ENCODE data around the gene CLIC4. TPM values are rescaled to one million over a fixed set of nuclear protein-coding genes. Genes with fewer than 3 reads are reported as not detected.

CLIC4 gene
- total and polyA plus RNA-seq, 10 of the 15 experiments (the other 5 are each of a cell fraction or from before 2014, with no cell fraction given): 20.4 to 107 (median 69.6) TPM

DNA sequence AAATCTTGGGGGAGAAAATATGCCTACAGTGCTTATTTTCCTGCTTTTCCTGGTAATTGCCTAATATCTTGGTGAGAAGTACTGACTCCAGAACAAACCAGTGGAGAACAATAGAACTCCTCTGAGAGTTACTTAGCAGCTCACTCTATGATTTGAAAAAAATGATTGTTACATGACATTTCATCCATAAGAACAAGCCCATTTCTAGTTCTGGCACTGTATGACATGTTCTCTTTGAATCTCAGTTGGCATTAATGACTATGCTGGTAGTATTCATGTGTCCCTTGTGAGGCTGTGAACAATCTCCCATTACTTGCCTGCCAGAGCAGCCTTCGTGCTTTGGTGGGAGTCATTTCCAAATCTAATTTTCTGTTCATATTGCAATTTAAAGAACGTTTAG is 58.0 kb downstream of the CLIC4 start:
- Histone ChIP-seq H3K4me2 (ENCODE audit: control insufficient read depth, insufficient read depth) (no peak overlapping the region), H3K79me2 (ENCODE audit: control insufficient read depth, insufficient read depth, low read length) (peaks cover 3% of the 10 kb centered on the region; the same call in 1 of the 2 replicates)
- SMC1A ChIA-PET (ENCODE audit: uncharacterized antibody, unreplicated experiment): interaction anchor here (0.8 kb wide), 1 partner anchor 24 kb away, joined by 3 read pairs; no protein-coding TSS in a partner anchor

DNA sequence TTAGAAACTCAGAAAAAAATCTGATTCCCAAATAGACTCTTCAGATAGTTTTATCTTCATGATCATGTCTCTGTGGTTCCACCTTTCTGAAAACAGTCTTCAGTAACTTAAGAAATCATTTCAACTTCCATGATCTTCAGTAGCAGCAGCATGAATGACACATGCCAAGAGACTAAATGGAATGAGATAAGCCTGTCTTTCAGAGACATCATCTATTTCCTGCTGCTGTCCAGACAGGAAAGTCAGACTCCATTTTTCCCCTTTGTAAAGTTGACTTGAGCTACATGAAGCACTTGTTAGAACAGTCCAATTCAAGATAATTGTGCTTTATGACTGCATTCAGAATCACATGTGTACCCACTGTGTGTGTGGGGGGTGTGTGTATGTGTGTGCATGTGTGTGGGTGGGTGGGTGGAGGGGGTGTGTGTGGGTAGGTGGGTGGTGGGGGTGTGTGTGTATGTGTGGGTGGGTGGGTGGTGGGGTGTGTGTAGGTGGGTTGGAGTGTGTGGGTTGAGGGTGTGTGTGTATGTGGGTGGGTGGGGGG is 58.8 kb downstream of the CLIC4 start:
- Histone ChIP-seq H3K4me2 (ENCODE audit: control insufficient read depth, insufficient read depth) (no peak overlapping the region), H3K9ac (ENCODE audit: control insufficient read depth, insufficient read depth, low read length) (no peak overlapping the region), H3K27me3 (replicated peaks in 1 of 2; ENCODE audit: control insufficient read depth in 2 of 2, insufficient read depth in 2 of 2, low read length in 1 of 2) (no peaks in the 10 kb centered on the region), H3K4me1 (ENCODE audit: control insufficient read depth, insufficient read depth, low read length) (no peaks in the 10 kb centered on the region; the same call in 1 of the 2 replicates), H3K36me3 (ENCODE audit: control insufficient read depth in 2 of 2, insufficient read depth in 2 of 2, low read length in 1 of 2) (no peaks in the 10 kb centered on the region; a peak in 2 of 4 replicates), H2AFZ (ENCODE audit: control insufficient read depth, low read depth, low read length) (no peak overlapping the region), H3K79me2 (ENCODE audit: control insufficient read depth, insufficient read depth, low read length) (peaks cover 3% of the 10 kb centered on the region; the same call in 1 of the 2 replicates), H3K27ac (ENCODE audit: control insufficient read depth, insufficient read depth) (no peak overlapping the region), H3K4me3 (no peak overlapping the region), H4K20me1 (ENCODE audit: control insufficient read depth, insufficient read depth) (no peaks in the 10 kb centered on the region), H3K9me3 (replicated peaks; ENCODE audit: control insufficient read depth, insufficient read depth, low read length) (no peaks in the 10 kb centered on the region; the same call in 1 of the 3 replicates)
- intact Hi-C loops (cut with micrococcal nuclease; ENCODE audit: unreplicated experiment) (no loop called here), in situ Hi-C loops (cut with MboI) (no loop called here)
- ChIA-PET POLR2A (interaction anchor here (0.6 kb wide), 1 partner anchor 37 kb away, joined by 4 read pairs; no protein-coding TSS in a partner anchor), SMC1A (ENCODE audit: uncharacterized antibody, unreplicated experiment) (interaction anchor here (0.8 kb wide), 1 partner anchor 23 kb away, joined by 3 read pairs; no protein-coding TSS in a partner anchor), RAD21 (ENCODE audit: unreplicated experiment) (no interaction called here), CTCF (interaction anchor here (0.9 to 1.6 kb wide), 2 partner anchors 16 to 36 kb away, joined by 3 to 4 read pairs; no protein-coding TSS in a partner anchor)
- TF ChIP-seq EGR1 (IDR thresholded peaks at IDR 0.05; ENCODE audit: borderline replicate concordance in 1 of 2, low read depth in 2 of 2, low read length in 2 of 2): peak in 1 of 2 experiments; percentile 69; a peak in 2 of 3 replicates
- no peak for TF ChIP-seq RCOR1 (conservative IDR thresholded peaks at IDR 0.05; ENCODE audit: low read depth, low read length)
- DNase-seq (ENCODE audit: low read depth, low spot score) (no peak), ATAC-seq (no peak), FAIRE-seq (no peak)
- BruUV-seq (replicated peaks): no TSS peak

More for the DNA sequence above, 58.0 kb downstream of the CLIC4 start:
- no peak overlapping the region for H3K4me3 ChIP-seq
- POLR2A ChIA-PET: no interaction called here
- H4K20me1 ChIP-seq (ENCODE audit: control insufficient read depth, insufficient read depth): no peaks in the 10 kb centered on the region
- in situ Hi-C loops (cut with MboI) (no loop called here), intact Hi-C loops (cut with micrococcal nuclease; ENCODE audit: unreplicated experiment) (no loop called here)
- 19% methylated on average over 2 of the region's 2 CpGs for WGBS (ENCODE audit: insufficient coverage, insufficient replicate concordance, low lambda C conversion rate, missing lambda C conversion rate)
- H3K9me3 ChIP-seq (replicated peaks; ENCODE audit: control insufficient read depth, insufficient read depth, low read length): no peaks in the 10 kb centered on the region; the same call in none of the 3 replicates
- H3K27me3 ChIP-seq (replicated peaks in 1 of 2; ENCODE audit: control insufficient read depth in 2 of 2, insufficient read depth in 2 of 2, low read length in 1 of 2): no peaks in the 10 kb centered on the region
- no peaks in the 10 kb centered on the region for H3K4me1 ChIP-seq (ENCODE audit: control insufficient read depth, insufficient read depth, low read length)
- no peak overlapping the region for H3K27ac ChIP-seq (ENCODE audit: control insufficient read depth, insufficient read depth)
- DNase-seq (ENCODE audit: low read depth, low spot score) (no peak), ATAC-seq (no peak), FAIRE-seq (no peak)
- BruUV-seq (replicated peaks): no TSS peak
- CTCF ChIA-PET: interaction anchor here (0.9 to 1.6 kb wide), 3 partner anchors 17 to 35 kb away, joined by 3 to 4 read pairs (median 3); no protein-coding TSS in a partner anchor
- TF ChIP-seq IKZF2 (IDR thresholded peaks at IDR 0.05) (no peak), RB1 (IDR thresholded peaks at IDR 0.05; ENCODE audit: borderline replicate concordance) (no peak)
- RAD21 ChIA-PET (ENCODE audit: unreplicated experiment): interaction anchor here (0.9 kb wide), 1 partner anchor 54 kb away, joined by 5 read pairs; no protein-coding TSS in a partner anchor
- H3K36me3 ChIP-seq (ENCODE audit: control insufficient read depth in 2 of 2, insufficient read depth in 2 of 2, low read length in 1 of 2): peaks cover 0 to under 1% of the 10 kb centered on the region in 2 experiments; a peak in 2 of 4 replicates
- no peak overlapping the region for H2AFZ ChIP-seq (ENCODE audit: control insufficient read depth, low read depth, low read length)
- H3K9ac ChIP-seq (ENCODE audit: control insufficient read depth, insufficient read depth, low read length): no peak overlapping the region
